ENCODE data around the gene VWA8. TPM values are rescaled to one million over a fixed set of nuclear protein-coding genes. Genes with fewer than 3 reads are reported as not detected.

Gene VWA8
- total RNA-seq, 4 donors from 2014 or later = 19.5 to 26.2 (median 21.6) TPM

DNA sequence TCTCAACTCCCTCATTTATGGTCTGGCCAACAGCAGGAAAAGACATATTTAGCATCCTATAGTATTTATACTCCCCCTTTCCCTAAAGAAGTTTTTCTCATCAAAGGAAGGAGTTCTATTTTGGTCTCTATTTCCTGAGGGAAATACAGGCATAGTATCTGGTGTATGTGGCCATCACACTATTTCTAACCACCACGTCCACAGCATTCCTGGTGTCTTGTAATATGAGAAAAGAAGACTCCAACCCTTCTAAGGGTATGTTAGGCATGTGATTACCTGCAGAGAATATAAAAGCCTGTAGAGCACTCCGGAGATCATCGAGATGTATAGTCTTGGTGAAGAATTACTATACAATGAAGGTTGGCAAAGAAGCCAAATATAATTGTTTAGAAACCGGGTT lies 137.4 kb downstream of the VWA8 start:
- Histone ChIP-seq H3K9me3 (no peaks in the 10 kb centered on the region), H3K27me3 (no peaks in the 10 kb centered on the region), H3K4me1 (peaks cover 12 to 38% (median 32%) of the 10 kb centered on the region in 4 donors), H3K36me3 (peaks cover 0 to 11% (median 7%) of the 10 kb centered on the region in 4 donors), H3K4me3 (no peak overlapping the region), H3K27ac (replicated peaks in 1 of 4) (no peak overlapping the region)
- 93% methylated on average over 4 of the region's 4 CpGs for WGBS
- DNase-seq (ENCODE audit: extremely low spot score) = no peak
- no peak for TF ChIP-seq EP300 (IDR thresholded peaks at IDR 0.05)
- intact Hi-C loops (cut with DNase I) = loop anchor here (5.0 to 10.0 kb wide), 2 partner anchors 56 to 119 kb away; no protein-coding TSS in a partner anchor

DNA sequence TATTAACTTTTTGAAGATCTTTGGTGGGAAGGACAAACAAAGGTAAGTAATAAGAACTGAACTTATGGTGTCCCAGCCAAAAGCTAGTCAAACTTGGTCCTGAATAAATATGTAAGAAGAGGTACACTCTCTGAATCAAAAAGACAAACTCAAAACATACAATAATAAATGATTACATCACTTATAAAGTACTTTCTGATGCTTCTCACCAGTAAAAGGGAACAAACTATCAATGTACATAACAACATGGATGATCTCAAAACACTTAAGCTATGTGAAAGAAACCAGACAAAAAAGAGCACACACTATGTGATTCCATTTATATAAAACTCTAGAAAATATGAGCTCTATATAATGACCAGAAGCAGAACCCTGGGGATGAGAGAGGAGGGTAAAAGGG lies 138.3 kb downstream of the VWA8 start:
- Histone ChIP-seq H3K36me3 (peaks cover 0 to 19% (median 13%) of the 10 kb centered on the region in 4 donors), H3K4me3 (no peak overlapping the region), H3K4me1 (peaks cover 7 to 29% (median 24%) of the 10 kb centered on the region in 4 donors), H3K9me3 (no peaks in the 10 kb centered on the region), H3K27me3 (no peaks in the 10 kb centered on the region), H3K27ac (replicated peaks in 1 of 4) (no peak overlapping the region)
- no peak for DNase-seq (ENCODE audit: extremely low spot score)
- intact Hi-C loops (cut with DNase I) = loop anchor here (5.0 to 10.0 kb wide), 2 partner anchors 55 to 118 kb away; no protein-coding TSS in a partner anchor
- TF ChIP-seq EP300 (IDR thresholded peaks at IDR 0.05) (no peak), POLR2AphosphoS5 (IDR thresholded peaks at IDR 0.05) (no peak), POLR2A (IDR thresholded peaks at IDR 0.05; ENCODE audit: low read depth) (no peak)
- TF ChIP-seq, protein P1, sequence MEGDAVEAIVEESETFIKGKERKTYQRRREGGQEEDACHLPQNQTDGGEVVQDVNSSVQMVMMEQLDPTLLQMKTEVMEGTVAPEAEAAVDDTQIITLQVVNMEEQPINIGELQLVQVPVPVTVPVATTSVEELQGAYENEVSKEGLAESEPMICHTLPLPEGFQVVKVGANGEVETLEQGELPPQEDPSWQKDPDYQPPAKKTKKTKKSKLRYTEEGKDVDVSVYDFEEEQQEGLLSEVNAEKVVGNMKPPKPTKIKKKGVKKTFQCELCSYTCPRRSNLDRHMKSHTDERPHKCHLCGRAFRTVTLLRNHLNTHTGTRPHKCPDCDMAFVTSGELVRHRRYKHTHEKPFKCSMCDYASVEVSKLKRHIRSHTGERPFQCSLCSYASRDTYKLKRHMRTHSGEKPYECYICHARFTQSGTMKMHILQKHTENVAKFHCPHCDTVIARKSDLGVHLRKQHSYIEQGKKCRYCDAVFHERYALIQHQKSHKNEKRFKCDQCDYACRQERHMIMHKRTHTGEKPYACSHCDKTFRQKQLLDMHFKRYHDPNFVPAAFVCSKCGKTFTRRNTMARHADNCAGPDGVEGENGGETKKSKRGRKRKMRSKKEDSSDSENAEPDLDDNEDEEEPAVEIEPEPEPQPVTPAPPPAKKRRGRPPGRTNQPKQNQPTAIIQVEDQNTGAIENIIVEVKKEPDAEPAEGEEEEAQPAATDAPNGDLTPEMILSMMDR (IDR thresholded peaks at IDR 0.05) = no peak

DNA sequence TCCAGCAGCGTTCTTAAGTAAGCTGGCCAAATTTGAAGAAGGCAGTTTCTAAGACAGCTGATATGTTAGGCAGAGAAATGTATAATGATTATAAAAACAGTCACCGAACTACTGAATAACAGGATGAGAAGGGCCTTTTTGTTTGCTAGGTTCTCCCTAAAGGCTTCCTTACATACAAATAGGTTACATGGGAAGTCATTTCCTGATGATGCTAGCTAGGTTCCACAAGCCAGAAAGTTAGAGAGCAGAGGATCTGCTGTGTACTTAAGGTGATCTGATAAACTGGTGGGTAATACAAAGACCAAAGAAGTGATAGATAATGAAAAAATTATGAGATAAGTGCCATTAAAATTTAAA lies 139.7 kb downstream of the VWA8 start:
- H3K27ac ChIP-seq (replicated peaks in 1 of 4) = no peak overlapping the region
- TF ChIP-seq EP300 (IDR thresholded peaks at IDR 0.05) (no peak), POLR2AphosphoS5 (IDR thresholded peaks at IDR 0.05) (no peak), POLR2A (IDR thresholded peaks at IDR 0.05; ENCODE audit: low read depth) (no peak)
- TF ChIP-seq, protein P1 (IDR thresholded peaks at IDR 0.05) = no peak
- no peaks in the 10 kb centered on the region for H3K9me3 ChIP-seq
- no peaks in the 10 kb centered on the region for H3K27me3 ChIP-seq
- no peak for DNase-seq (ENCODE audit: extremely low spot score)
- H3K4me1 ChIP-seq = peaks cover 5 to 19% (median 10%) of the 10 kb centered on the region in 4 donors
- WGBS = 51% methylated on average over 2 of the region's 2 CpGs
- intact Hi-C loops (cut with DNase I) = loop anchor here (5.0 to 10.0 kb wide), 2 partner anchors 54 to 116 kb away; no protein-coding TSS in a partner anchor
- H3K4me3 ChIP-seq = no peak overlapping the region
- peaks cover 0 to 25% (median 15%) of the 10 kb centered on the region in 4 donors for H3K36me3 ChIP-seq

DNA sequence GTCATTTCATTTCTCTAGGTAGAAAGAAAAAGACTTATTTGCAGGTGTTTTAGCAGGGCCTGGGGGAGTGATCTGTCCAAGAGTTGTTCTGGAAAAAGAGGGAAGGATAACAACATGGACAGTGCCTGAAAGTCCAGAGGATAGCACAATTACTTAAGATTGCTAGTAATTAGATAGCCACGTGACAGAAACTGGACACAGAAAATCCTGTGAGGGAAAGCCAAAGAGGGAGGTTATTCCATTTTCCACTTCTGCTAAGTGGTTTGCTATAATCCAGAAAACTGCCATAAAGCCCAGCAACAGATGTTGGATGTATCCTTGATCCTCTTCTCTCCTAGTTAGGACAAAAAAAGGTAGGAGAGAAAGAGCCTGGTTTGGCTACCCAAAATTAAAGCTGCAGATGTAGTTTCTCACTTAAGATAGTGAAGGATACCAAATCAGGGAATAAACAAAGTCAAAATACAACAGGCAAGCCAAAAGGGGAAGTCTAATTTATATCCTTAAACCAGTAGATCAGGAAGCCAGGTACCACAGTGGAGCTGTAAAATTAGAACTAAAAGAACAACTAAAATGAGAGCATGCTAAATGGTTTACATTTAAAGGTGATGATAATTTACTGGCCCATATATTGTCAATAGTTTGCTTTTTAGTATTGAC lies 140.2 kb downstream of the VWA8 start:
- H3K9me3 ChIP-seq = no peaks in the 10 kb centered on the region
- WGBS = 63% methylated on average over 1 of the region's 1 CpG
- TF ChIP-seq, protein P1 (IDR thresholded peaks at IDR 0.05) = no peak
- no peak for TF ChIP-seq POLR2AphosphoS5 (IDR thresholded peaks at IDR 0.05)
- TF ChIP-seq EP300 (IDR thresholded peaks at IDR 0.05) = no peak
- no peak for TF ChIP-seq POLR2A (IDR thresholded peaks at IDR 0.05; ENCODE audit: low read depth)
- DNase-seq (ENCODE audit: extremely low spot score) = no peak
- H3K36me3 ChIP-seq = peaks cover 0 to 30% (median 16%) of the 10 kb centered on the region in 4 donors
- H3K27me3 ChIP-seq = no peaks in the 10 kb centered on the region
- no peak overlapping the region for H3K4me3 ChIP-seq
- H3K4me1 ChIP-seq = peaks cover 5 to 14% (median 7%) of the 10 kb centered on the region in 4 donors
- intact Hi-C loops (cut with DNase I) = loop anchor here (5.0 to 10.0 kb wide), 2 partner anchors 53 to 116 kb away; no protein-coding TSS in a partner anchor
- no peak overlapping the region for H3K27ac ChIP-seq (replicated peaks in 1 of 4)

DNA sequence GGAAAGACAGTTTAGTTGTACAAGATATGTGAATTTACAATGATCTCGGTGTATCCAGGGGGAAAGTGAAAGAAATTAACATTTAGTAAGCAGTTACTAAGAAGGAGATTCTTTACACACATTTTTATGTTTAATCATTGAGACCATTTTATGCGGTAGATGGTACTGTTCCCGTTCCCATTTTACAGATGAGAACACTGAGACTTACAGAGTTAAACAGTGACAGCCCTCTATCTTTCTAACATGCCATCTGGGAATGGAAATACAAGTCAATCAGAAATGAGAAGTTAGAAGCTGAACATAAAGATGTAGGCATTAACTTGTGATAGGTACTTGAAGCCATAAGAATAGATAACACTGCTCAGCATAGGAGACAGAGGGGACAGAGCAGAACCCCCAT lies 144.9 kb downstream of the VWA8 start:
- H3K9me3 ChIP-seq = no peaks in the 10 kb centered on the region
- H3K4me1 ChIP-seq = peaks cover 10 to 20% (median 16%) of the 10 kb centered on the region in 4 donors
- H3K4me3 ChIP-seq = no peak overlapping the region
- DNase-seq (ENCODE audit: extremely low spot score) = no peak
- H3K27ac ChIP-seq (replicated peaks in 1 of 4) = no peak overlapping the region
- intact Hi-C loops (cut with DNase I) = no loop called here
- WGBS = 98% methylated on average over 3 of the region's 3 CpGs
- H3K27me3 ChIP-seq = no peaks in the 10 kb centered on the region
- no peak for TF ChIP-seq POLR2A (IDR thresholded peaks at IDR 0.05; ENCODE audit: low read depth)
- no peak for TF ChIP-seq POLR2AphosphoS5 (IDR thresholded peaks at IDR 0.05)
- TF ChIP-seq EP300 (IDR thresholded peaks at IDR 0.05) = no peak
- TF ChIP-seq, protein P1 (IDR thresholded peaks at IDR 0.05) = no peak
- peaks cover 0 to 34% (median 23%) of the 10 kb centered on the region in 4 donors for H3K36me3 ChIP-seq
